Psoas muscle (tissue), 8 donors: ENCODE measurements around the gene NBPF3. TPM values are rescaled to one million over a fixed set of nuclear protein-coding genes. Genes with fewer than 3 reads are reported as not detected.
"Not testable (repeated sequence)": the region's sequence is repeated elsewhere in the genome, so short reads cannot be mapped to it uniquely, and the experiment has no call there.

Experiments
- ATAC-seq, 4 donors: fragments of 200-7000 bp; cut with Tn5 transposase; one replicate each; pipeline ENCODE4 v1.9.1; 2020; ENCODE audit warnings: moderate library complexity in 3 of 4, mild to moderate bottlenecking in 2 of 4
- DNase-seq, 2 donors: peaks; one replicate each; pipeline ENCODE4 v3.0.0-alpha.2; 2020
- H3K27ac ChIP-seq: fragments of 200-600 bp; one replicate; pipeline ENCODE4 v1.8.0; 2022
- H3K27me3 ChIP-seq, 3 donors: fragments of 200-600 bp in 1 of 3; one replicate each; pipeline versions ENCODE4 v1.6.1 to v1.8.0; 2013 to 2022; ENCODE audit warnings: low read length in 2 of 3, mild to moderate bottlenecking in 2 of 3, moderate library complexity in 1 of 3; ENCODE audit not compliant: insufficient read depth in 3 of 3
- H3K36me3 ChIP-seq, 2 donors: fragments of 200-600 bp in 1 of 2; one replicate each; pipeline versions ENCODE4 v1.6.1 to v1.8.0; 2013 to 2022; ENCODE audit warnings: low read depth in 1 of 2, mild to moderate bottlenecking in 1 of 2, moderate library complexity in 1 of 2; ENCODE audit not compliant: insufficient read depth in 1 of 2
- H3K4me1 ChIP-seq: fragments of 200-600 bp; one replicate; pipeline ENCODE4 v1.8.0; 2022
- H3K4me3 ChIP-seq: fragments of 200-600 bp; one replicate; pipeline ENCODE4 v1.8.0; 2022; ENCODE audit warnings: mild to moderate bottlenecking
- H3K9me3 ChIP-seq: fragments of 200-600 bp; one replicate; pipeline ENCODE4 v1.8.0; 2022
- WGBS, 3 donors: extraction: QIAGEN DNeasy Blood & Tissue Kit; methylation state at CpG; one replicate each; pipeline versions ENCODE4 v1.1.6 to v1.1.7; 2013; 5-methylcytosine and 5-hydroxymethylcytosine counted together
- intact Hi-C, 2 donors: fragments of 100-400 bp; cut with DNase I; formaldehyde crosslinking; loops; one replicate each; pipeline versions ENCODE4 v1.11.0 to v1.14.2; 2022
- polyA plus RNA-seq, 3 donors: library from polyadenylated mRNA; stranded (reverse); fragments of 200-250 nt; gene quantifications; one replicate each; pipeline ENCODE4 v1.2.3, GENCODE V29; 2013
- total RNA-seq, 4 donors: library from RNA; stranded (reverse); fragmentation: NEBNext Ultra II Directional in 2 of 4; extraction: Animal tissue kit (Norgen Biotek cat#: 25700) in 2 of 4; gene quantifications; one replicate each; pipeline versions ENCODE4 v1.2.1 to v1.2.4, GENCODE V29; 2021 to 2023
- TF ChIP-seq, protein P1 (sequence below): fragments of 200-600 bp; IDR thresholded peaks from one replicate; pipeline ENCODE4 v1.8.0; 2022; ENCODE audit warnings: antibody characterized with exemption
- donor health status: healthy with polysubstance abuse.
- donor health status: DM: no; HTN: no; CAD: no; lungs with moderate emphysema.
- donor health status: Bipolar disorder and iron deficiency.
- donor health status: healthy.
- donor health status: DM: yes; HTN: yes; CAD: no.
- donor health status: DM: no; HTN: no; CAD: no.
- donor health status: DM: no; HTN: no; CAD: no.
- donor health status: DM: yes; HTN: yes; CAD: no.

The NBPF3 gene
- total and polyA plus RNA-seq, 7 donors = 0.10 to 1.9 (median 0.89) TPM

DNA sequence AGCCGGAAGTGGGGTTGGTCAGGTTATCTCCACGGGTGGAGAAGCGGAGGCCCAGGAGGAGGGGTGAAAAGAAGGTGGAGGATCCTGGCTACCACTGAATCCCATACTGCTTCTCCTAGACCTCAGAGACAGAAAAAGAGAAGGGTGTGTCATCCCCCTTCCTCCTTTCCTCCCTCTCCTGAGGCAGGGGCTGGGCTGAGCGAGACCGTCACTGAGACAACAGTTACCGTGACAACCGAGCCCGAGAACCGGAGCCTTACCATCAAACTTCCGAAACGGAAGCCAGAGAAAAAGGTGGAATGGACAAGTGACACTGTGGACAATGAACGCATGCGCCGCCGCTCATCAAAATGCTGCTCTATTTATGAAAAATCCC, 42.1 kb upstream of the NBPF3 start:
- WGBS, 3 donors = 34 to 54% (median 42%) methylated on average over 14 to 15 of the region's 15 CpGs
- intact Hi-C loops = no loop called here
- no peak for DNase-seq
- Histone ChIP-seq H3K9me3 (no peaks in the 10 kb centered on the region), H3K4me1 (no peaks in the 10 kb centered on the region), H3K27ac (no peak overlapping the region), H3K36me3 (no peaks in the 10 kb centered on the region), H3K4me3 (no peak overlapping the region), H3K27me3 (peaks cover 0 to 23% (median 0%) of the 10 kb centered on the region in 3 donors)
- TF ChIP-seq, protein P1, sequence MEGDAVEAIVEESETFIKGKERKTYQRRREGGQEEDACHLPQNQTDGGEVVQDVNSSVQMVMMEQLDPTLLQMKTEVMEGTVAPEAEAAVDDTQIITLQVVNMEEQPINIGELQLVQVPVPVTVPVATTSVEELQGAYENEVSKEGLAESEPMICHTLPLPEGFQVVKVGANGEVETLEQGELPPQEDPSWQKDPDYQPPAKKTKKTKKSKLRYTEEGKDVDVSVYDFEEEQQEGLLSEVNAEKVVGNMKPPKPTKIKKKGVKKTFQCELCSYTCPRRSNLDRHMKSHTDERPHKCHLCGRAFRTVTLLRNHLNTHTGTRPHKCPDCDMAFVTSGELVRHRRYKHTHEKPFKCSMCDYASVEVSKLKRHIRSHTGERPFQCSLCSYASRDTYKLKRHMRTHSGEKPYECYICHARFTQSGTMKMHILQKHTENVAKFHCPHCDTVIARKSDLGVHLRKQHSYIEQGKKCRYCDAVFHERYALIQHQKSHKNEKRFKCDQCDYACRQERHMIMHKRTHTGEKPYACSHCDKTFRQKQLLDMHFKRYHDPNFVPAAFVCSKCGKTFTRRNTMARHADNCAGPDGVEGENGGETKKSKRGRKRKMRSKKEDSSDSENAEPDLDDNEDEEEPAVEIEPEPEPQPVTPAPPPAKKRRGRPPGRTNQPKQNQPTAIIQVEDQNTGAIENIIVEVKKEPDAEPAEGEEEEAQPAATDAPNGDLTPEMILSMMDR = no peak
- no peak for ATAC-seq

DNA sequence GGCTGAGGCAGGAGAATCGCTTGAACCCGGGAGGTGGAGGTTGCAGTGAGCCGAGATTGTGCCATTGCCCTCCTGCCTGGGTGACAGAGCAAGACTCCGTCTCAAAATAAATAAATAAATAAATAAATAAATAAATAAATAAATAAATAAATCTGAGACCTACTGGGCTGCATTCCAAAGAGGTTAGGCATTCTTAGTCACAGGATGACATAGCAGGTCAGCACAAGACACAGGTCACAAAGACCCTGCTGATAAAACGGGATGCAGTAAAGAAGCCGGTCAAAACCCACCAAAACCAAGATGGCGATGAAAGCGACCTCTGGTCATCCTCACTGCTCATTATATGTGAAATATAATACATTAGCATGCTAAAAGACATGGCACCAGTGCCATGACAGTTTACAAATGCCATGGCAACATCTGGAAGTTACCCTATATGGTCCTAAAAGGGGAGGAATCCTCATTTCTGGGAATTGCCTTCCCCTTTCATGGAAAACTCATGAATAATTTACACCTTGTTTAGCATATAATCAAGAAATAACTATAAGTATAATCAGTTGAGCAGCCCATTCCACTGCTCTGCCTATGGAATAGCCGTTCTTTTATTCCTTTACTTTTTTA, 38.1 kb upstream of the NBPF3 start:
- H3K27ac ChIP-seq, ATAC-seq, H3K4me3 ChIP-seq, H3K9me3 ChIP-seq, H3K4me1 ChIP-seq, intact Hi-C loops, H3K36me3 ChIP-seq, DNase-seq: not testable (repeated sequence)
- H3K27me3 ChIP-seq = peaks cover 0 to 12% (median 0%) of the 10 kb centered on the region in 3 donors
- WGBS, 3 donors = 85 to 90% (median 89%) methylated on average over 8 to 9 of the region's 9 CpGs

DNA sequence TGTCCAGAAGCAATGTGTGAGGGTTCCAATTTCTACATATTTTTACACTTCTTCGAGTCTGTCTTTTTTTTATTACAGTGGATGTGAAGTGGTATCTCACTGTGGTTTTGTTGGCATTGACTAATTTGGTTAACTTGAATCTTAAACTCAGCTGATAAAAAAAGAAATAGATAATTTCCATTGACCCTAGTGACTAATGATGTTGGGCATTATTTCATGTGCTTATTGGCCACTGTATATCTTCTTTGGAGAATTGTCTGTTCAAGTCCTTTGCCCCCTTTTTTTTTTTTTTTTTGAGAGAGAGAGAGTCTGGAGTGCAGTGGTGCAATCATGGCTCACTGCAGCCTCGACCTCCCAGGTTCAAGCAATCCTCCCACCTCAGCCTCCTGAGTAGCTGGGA, 33.3 kb upstream of the NBPF3 start:
- H3K27me3 ChIP-seq = peaks cover 0 to 13% (median 0%) of the 10 kb centered on the region in 3 donors
- intact Hi-C loops = no loop called here
- no peaks in the 10 kb centered on the region for H3K4me1 ChIP-seq
- ATAC-seq (no peak), DNase-seq (no peak)
- H3K4me3 ChIP-seq = no peak overlapping the region
- H3K27ac ChIP-seq = no peak overlapping the region
- 47 to 50% (median 48%) methylated on average over 2 of the region's 2 CpGs for WGBS, 3 donors
- H3K9me3 ChIP-seq = no peaks in the 10 kb centered on the region
- H3K36me3 ChIP-seq = no peaks in the 10 kb centered on the region
- TF ChIP-seq, protein P1 = no peak

DNA sequence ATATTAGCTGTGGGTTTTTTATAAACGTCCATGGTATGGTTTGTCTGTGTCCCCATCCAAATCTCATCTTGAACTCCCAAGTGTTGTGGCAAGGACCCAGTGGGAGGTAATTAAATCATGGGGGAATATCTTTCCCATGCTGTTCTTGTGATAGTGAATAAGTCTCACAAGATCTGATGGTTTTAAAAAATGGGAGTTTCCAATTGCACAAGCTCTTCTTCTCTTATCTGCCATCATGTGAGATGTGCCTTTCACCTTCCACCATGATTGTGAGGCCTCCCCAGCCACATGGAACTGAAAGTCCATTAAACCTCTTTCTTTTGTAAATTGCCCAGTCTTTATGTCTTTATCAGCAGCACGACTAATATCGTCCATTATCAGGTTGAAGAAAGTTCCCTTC, 30.0 kb upstream of the NBPF3 start:
- WGBS, 3 donors = 59 to 68% (median 59%) methylated on average over 3 of the region's 3 CpGs
- H3K27ac ChIP-seq, intact Hi-C loops, H3K36me3 ChIP-seq, H3K4me3 ChIP-seq, H3K4me1 ChIP-seq, ATAC-seq, H3K27me3 ChIP-seq, DNase-seq, H3K9me3 ChIP-seq: not testable (repeated sequence)

DNA sequence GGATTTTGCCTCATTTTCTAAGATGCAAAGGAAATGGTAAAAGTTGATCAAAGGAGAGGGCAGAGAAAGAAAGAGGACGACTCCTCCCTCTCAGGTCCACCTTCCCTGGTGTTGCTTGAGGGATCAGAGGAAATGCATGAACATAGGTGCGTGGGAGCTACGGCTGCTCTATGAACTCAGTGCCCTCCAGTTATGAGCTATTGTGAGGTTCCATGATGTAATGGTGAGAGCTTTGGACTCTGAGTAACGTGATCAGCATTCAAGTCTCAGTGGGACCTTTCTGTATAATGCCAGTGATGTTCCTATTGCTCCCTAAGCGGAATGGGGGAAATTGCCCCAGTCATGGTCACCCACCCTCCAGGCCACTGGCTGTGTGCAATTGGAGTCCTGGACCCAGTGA, 25.9 kb upstream of the NBPF3 start:
- 74 to 82% (median 80%) methylated on average over 5 of the region's 5 CpGs for WGBS, 3 donors
- no peak for ATAC-seq
- no peaks in the 10 kb centered on the region for H3K4me1 ChIP-seq
- H3K9me3 ChIP-seq = no peaks in the 10 kb centered on the region
- no peak overlapping the region for H3K27ac ChIP-seq
- TF ChIP-seq, protein P1 = no peak
- DNase-seq = no peak
- no peaks in the 10 kb centered on the region for H3K36me3 ChIP-seq
- H3K4me3 ChIP-seq = no peak overlapping the region
- H3K27me3 ChIP-seq = peaks cover 0 to 2% (median 0%) of the 10 kb centered on the region in 3 donors
- intact Hi-C loops = no loop called here

DNA sequence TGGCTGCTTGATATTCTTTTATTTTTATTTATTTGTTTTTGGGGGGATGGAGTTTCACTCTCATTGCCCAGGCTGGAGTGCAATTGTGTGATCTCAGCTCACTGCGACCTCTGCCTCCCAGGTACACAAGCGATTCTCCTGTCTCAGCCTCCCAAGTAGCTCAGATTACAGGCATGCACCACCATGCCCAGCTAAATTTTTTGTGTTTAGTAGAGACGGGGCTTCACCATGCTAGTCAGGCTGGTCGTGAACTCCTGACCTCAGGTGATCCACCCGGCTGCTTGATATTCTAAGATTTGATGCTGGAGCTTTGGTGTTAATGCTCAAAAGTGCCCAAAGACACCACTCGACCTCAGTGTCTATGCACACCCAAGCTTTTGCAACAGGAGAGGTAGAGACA, 19.6 kb upstream of the NBPF3 start:
- ATAC-seq, H3K27me3 ChIP-seq, H3K4me1 ChIP-seq, H3K9me3 ChIP-seq, DNase-seq, H3K27ac ChIP-seq, intact Hi-C loops, H3K36me3 ChIP-seq, H3K4me3 ChIP-seq: not testable (repeated sequence)
- 71 to 77% (median 74%) methylated on average over 6 of the region's 6 CpGs for WGBS, 3 donors

DNA sequence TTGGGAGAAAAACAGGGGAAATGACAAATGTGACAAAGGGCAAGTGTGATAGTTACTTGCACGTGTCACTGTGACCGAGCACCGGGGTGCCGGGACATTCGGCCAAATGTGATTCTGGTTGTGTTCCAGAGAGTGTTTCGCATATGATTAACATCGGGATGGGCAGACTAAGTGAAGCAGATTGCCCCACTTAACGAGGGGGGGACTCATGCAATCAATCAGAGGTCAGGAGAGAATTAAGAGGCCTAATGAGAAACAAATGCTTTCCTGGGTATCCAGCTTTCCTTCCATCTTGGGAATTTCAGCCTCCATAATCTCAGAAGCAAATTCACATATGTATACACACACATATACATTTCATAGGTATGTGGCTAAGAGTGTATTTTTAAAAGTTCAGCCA, 18.6 kb upstream of the NBPF3 start:
- whole genome bisulfite sequencing, 3 donors = 31 to 32% (median 32%) methylated on average over 8 of the region's 8 CpGs
- intact Hi-C loops, H3K9me3 ChIP-seq, H3K4me3 ChIP-seq, ATAC-seq, H3K36me3 ChIP-seq, H3K4me1 ChIP-seq, H3K27me3 ChIP-seq, DNase-seq, H3K27ac ChIP-seq: not testable (repeated sequence)

DNA sequence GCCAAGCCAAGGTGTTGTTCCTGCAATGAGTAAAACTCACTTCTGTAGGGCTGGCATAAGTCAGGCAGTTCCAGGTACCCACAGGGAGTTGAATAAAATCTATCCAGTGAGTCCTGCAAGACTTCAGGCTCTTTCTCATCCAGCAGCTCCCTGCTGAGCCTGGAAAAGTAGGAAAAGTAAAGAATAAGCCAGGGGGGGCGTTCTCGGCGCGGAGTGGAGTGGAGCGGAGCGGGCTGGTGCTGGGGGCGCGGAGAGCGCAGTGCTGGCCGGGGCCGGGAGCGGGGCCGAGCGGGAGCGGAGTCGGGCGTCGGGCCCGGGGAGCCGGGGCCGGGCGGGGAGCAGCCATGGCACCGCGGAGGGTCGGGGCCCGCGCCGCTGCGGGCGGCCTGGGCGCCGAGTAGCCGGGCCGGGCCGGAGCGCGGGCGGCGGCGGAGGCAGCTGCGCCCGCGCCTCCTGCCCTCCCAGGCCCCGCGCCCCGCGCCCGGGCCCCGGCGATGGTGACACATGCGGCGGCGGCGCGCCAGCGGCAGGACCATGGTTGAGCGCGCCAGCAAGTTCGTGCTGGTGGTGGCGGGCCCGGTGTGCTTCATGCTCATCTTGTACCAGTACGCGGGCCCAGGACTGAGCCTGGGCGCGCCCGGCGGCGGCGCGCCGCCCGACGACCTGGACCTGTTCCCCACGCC, 12.0 kb upstream of the NBPF3 start:
- H3K4me3 ChIP-seq, H3K9me3 ChIP-seq, intact Hi-C loops, H3K4me1 ChIP-seq, H3K36me3 ChIP-seq, H3K27ac ChIP-seq, H3K27me3 ChIP-seq, DNase-seq: not testable (repeated sequence)
- 2 to 4% (median 2%) methylated on average over 16 to 46 of the region's 74 CpGs for WGBS, 3 donors
- ATAC-seq = peak in 3 of 4 donors; percentile 22 to 45 (median 40)
